K562 (cell line): ENCODE data around the gene CD22. TPM values are rescaled to one million over a fixed set of nuclear protein-coding genes. Genes with fewer than 3 reads are reported as not detected.

ENCODE experiments used
- BRD4 ChIP-seq: fragments of 200-600 bp; sonication (generic); IDR thresholded peaks from 2 replicates; pipeline ENCODE4 v1.6.1; 2017; ENCODE audit warnings: inconsistent platforms
- CEBPB ChIP-seq: fragments of 450-650 bp; IDR thresholded peaks from 2 replicates; pipeline ENCODE4 v1.6.1; 2016; ENCODE audit warnings: missing genetic modification characterization, missing compliant biosample characterization
- DNMT1 ChIP-seq: fragments of 450-650 bp; IDR thresholded peaks from 2 replicates; pipeline ENCODE4 v1.6.1; 2016; ENCODE audit warnings: antibody characterized with exemption, mild to moderate bottlenecking
- E2F3 ChIP-seq: fragments of 250-450 bp; sonication (Bioruptor Pico); IDR thresholded peaks from 2 replicates; pipeline ENCODE4 v1.4.0; 2020; ENCODE audit warnings: mild to moderate bottlenecking
- GTF2F1 ChIP-seq: IDR thresholded peaks from 2 replicates; pipeline ENCODE4 v1.6.1; 2011; ENCODE audit warnings: low read depth, low read length, improper control_type of control experiment
- ILF3 ChIP-seq: fragments of 450-650 bp; IDR thresholded peaks from 2 replicates; pipeline ENCODE4 v1.6.1; 2018; ENCODE audit warnings: antibody characterized with exemption, mild to moderate bottlenecking, moderate library complexity, borderline replicate concordance
- KLF1 ChIP-seq: fragments of 450-650 bp; IDR thresholded peaks from 2 replicates; pipeline ENCODE4 v1.6.1; 2016; ENCODE audit warnings: missing genetic modification characterization, missing compliant biosample characterization
- MYBL2 ChIP-seq, 2 experiments: fragments of 450-650 bp in 1 of 2; sonication (generic) in 1 of 2; formaldehyde crosslinking in 1 of 2; IDR thresholded peaks; 2 replicates each; pipeline versions ENCODE4 v1.6.1 to v1.8.1; 2017 to 2022; ENCODE audit warnings: borderline replicate concordance in 1 of 2, inconsistent platforms in 1 of 2, low read depth in 1 of 2, mild to moderate bottlenecking in 1 of 2, missing genetic modification reagents in 1 of 2, moderate library complexity in 1 of 2
- MYC ChIP-seq, 2 experiments: fragments of 250-450 bp in 1 of 2; sonication (Bioruptor Pico) in 1 of 2; IDR thresholded peaks; 2 replicates each; pipeline versions ENCODE4 v1.5.1 to v1.6.1; 2012 to 2021; ENCODE audit warnings: low read depth in 2 of 2, borderline replicate concordance in 1 of 2, improper control_type of control experiment in 1 of 2, low read length in 1 of 2, mild to moderate bottlenecking in 1 of 2, moderate library complexity in 1 of 2
- NCOA2 ChIP-seq, 2 experiments: fragments of 450-650 bp; IDR thresholded peaks; 2 replicates each; pipeline ENCODE4 v1.6.1; 2018; ENCODE audit warnings: mild to moderate bottlenecking in 2 of 2, moderate library complexity in 1 of 2; ENCODE audit not compliant: partially characterized antibody in 2 of 2
- NR2C2 ChIP-seq, 2 experiments: fragments of 200-800 bp in 1 of 2; sonication (Bioruptor generic) in 1 of 2; sonication (generic) in 1 of 2; formaldehyde crosslinking in 1 of 2; IDR thresholded peaks; 2 replicates each; pipeline versions ENCODE4 v1.6.1 to v1.8.0; 2016 to 2022; ENCODE audit warnings: mild to moderate bottlenecking in 1 of 2, missing compliant biosample characterization in 1 of 2, missing genetic modification characterization in 1 of 2, missing genetic modification reagents in 1 of 2
- NR4A1 ChIP-seq, 2 experiments: fragments of 250-450 bp in 1 of 2; fragments of 450-650 bp in 1 of 2; sonication (Bioruptor Pico) in 1 of 2; IDR thresholded peaks; 2 replicates each; pipeline versions ENCODE4 v1.4.0 to v1.6.1; 2016 to 2020; ENCODE audit warnings: mild to moderate bottlenecking in 2 of 2, missing compliant biosample characterization in 1 of 2, missing genetic modification characterization in 1 of 2, moderate library complexity in 1 of 2
- PTRF ChIP-seq: fragments of 450-650 bp; IDR thresholded peaks from 2 replicates; pipeline ENCODE4 v1.6.1; 2016; ENCODE audit warnings: mild to moderate bottlenecking, missing genetic modification characterization, missing compliant biosample characterization
- PYGO2 ChIP-seq: fragments of 450-650 bp; IDR thresholded peaks from 2 replicates; pipeline ENCODE4 v1.6.1; 2016; ENCODE audit warnings: mild to moderate bottlenecking, missing genetic modification characterization, moderate library complexity, missing compliant biosample characterization
- SIX5 ChIP-seq, 2 experiments: IDR thresholded peaks; 2 replicates each; pipeline ENCODE4 v1.6.1; 2011; ENCODE audit warnings: low read length in 2 of 2, borderline replicate concordance in 1 of 2, low read depth in 1 of 2, mild to moderate bottlenecking in 1 of 2, moderate library complexity in 1 of 2; ENCODE audit not compliant: insufficient read depth in 1 of 2
- SNRNP70 ChIP-seq: fragments of 200-400 bp; formaldehyde crosslinking; optimal IDR thresholded peaks from 2 replicates; pipeline ENCODE3; 2017; ENCODE audit warnings: low read depth, low read length
- TRIM28 ChIP-seq: fragments of 450-650 bp; IDR thresholded peaks from 2 replicates; pipeline ENCODE4 v1.6.1; 2017
- ZBTB1 ChIP-seq: sonication (generic); formaldehyde crosslinking; IDR thresholded peaks from 2 replicates; pipeline ENCODE4 v1.8.1; 2023; ENCODE audit warnings: missing genetic modification reagents, low read depth, mild to moderate bottlenecking, borderline replicate concordance
- ZNF263 ChIP-seq: sonication (generic); formaldehyde crosslinking; IDR thresholded peaks from 2 replicates; pipeline ENCODE4 v1.8.0; 2022; ENCODE audit warnings: mild to moderate bottlenecking, missing genetic modification reagents, borderline replicate concordance
- polyA plus RNA-seq, 8 experiments: library from polyadenylated mRNA; depleted of rRNA in 4 of 8; stranded (reverse) in 5 of 8; unstranded in 3 of 8; fragments of >200 nt; fragmentation: Nextera tagmentation in 2 of 8; fragmentation: Illumina TruSeq in 1 of 8; extraction: Ambion mirVana in 2 of 8; extraction: Trizol in 1 of 8; gene quantifications; 2 replicates each; pipeline versions ENCODE4 v1.2.1 to v1.2.3, GENCODE V29; 2011 to 2014; ENCODE audit warnings: inconsistent platforms in 1 of 8, missing spikeins in 1 of 8
- total RNA-seq, 7 experiments: library from RNA; depleted of rRNA in 6 of 7; stranded (reverse); fragments of >200 nt in 6 of 7; fragmentation: Illumina TruSeq in 2 of 7; extraction: Trizol in 2 of 7; gene quantifications; 2 replicates each; pipeline versions ENCODE4 v1.2.1 to v1.2.3, GENCODE V29; 2011 to 2021; ENCODE audit warnings: low replicate concordance in 1 of 7
- TF ChIP-seq, protein P1 (sequence below): fragments of 250-450 bp; sonication (Bioruptor Pico); IDR thresholded peaks from 2 replicates; pipeline ENCODE4 v1.4.0; 2020; ENCODE audit warnings: mild to moderate bottlenecking, moderate library complexity
- TF ChIP-seq, protein P2 (sequence below): fragments of 250-450 bp; sonication (Bioruptor Pico); IDR thresholded peaks from 2 replicates; pipeline ENCODE4 v1.8.0; 2021; ENCODE audit warnings: moderate library complexity, mild to moderate bottlenecking, inconsistent platforms
- TF ChIP-seq, protein P3 (sequence below): fragments of 250-450 bp; sonication (Bioruptor Pico); IDR thresholded peaks from 2 replicates; pipeline ENCODE4 v1.6.1; 2021; ENCODE audit warnings: mild to moderate bottlenecking

The CD22 gene
- total and polyA plus RNA-seq, 9 of the 15 experiments (the other 6 are each of a cell fraction or from before 2014, with no cell fraction given) = 0.29 to 5.0 (median 3.5) TPM

DNA sequence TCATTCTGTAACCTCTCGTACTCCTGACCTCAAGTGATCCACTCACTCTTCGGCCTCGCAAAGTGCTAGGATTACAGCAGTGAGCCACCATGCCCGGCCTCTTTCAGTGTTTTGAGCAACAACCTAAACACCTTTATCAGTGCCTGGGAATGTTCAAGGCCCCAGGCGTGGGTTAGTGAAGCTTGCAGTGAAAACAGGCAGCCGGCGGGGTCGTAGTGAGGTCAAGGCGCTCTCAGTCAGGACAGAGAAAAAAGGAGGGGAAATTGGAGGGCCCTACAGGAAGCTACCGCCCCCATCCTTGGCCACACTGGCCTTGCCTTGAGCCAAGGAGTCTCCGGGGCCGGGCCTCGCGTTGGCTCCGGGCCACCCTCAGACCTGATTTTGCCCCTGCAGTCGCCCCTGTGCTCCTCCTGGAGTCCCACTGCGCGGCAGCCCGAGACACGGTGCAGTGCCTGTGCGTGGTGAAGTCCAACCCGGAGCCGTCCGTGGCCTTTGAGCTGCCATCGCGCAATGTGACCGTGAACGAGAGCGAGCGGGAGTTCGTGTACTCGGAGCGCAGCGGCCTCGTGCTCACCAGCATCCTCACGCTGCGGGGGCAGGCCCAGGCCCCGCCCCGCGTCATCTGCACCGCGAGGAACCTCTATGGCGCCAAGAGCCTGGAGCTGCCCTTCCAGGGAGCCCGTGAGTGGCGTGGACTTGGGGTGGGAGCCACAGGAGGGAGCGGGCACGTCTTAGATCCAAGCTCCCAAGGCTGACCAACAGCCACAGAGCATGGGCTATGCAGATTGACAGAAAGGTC, 19.3 kb upstream of the CD22 start (continued):
- TF ChIP-seq, protein P1, sequence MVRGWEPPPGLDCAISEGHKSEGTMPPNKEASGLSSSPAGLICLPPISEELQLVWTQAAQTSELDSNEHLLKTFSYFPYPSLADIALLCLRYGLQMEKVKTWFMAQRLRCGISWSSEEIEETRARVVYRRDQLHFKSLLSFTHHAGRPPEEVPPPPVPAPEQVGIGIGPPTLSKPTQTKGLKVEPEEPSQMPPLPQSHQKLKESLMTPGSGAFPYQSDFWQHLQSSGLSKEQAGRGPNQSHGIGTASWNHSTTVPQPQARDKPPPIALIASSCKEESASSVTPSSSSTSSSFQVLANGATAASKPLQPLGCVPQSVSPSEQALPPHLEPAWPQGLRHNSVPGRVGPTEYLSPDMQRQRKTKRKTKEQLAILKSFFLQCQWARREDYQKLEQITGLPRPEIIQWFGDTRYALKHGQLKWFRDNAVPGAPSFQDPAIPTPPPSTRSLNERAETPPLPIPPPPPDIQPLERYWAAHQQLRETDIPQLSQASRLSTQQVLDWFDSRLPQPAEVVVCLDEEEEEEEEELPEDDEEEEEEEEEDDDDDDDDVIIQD (CRISPR knock-in tag) = peak; percentile 47; the same call in 1 of the 2 replicates
- TF ChIP-seq BRD4 (peak; percentile 52; the same call in 1 of the 2 replicates), SNRNP70 (no peak), NR4A1 (CRISPR knock-in tag; IDR thresholded peaks at IDR 0.05) (no peak; the same call in 1 of the 2 replicates), NR4A1 (tag; IDR thresholded peaks at IDR 0.05) (peak; percentile 94), CEBPB (tag) (no peak), NCOA2 (IDR thresholded peaks at IDR 0.05; ENCODE audit: partially characterized antibody in 2 of 2) (no peak), MYBL2 (IDR thresholded peaks at IDR 0.05; ENCODE audit: low read depth) (no peak), MYBL2 (CRISPR knock-in tag; IDR thresholded peaks at IDR 0.05; ENCODE audit: borderline replicate concordance) (0 out of 2 replicates have a peak, but pooled peaks have one; percentile 57), NR2C2 (CRISPR knock-in tag; IDR thresholded peaks at IDR 0.05) (peak; percentile 37; the same call in 1 of the 2 replicates), NR2C2 (tag; IDR thresholded peaks at IDR 0.05) (peak; percentile 88), TRIM28 (no peak), ZNF263 (CRISPR knock-in tag) (no peak), GTF2F1 (no peak), SIX5 (IDR thresholded peaks at IDR 0.05; ENCODE audit: borderline replicate concordance in 1 of 2, insufficient read depth in 1 of 2, low read depth in 1 of 2, low read length in 2 of 2) (no peak), PYGO2 (tag) (no peak), KLF1 (peak; percentile 86), ILF3 (no peak), PTRF (tag) (peak; percentile 5; the same call in 1 of the 2 replicates), ZBTB1 (CRISPR knock-in tag) (no peak), E2F3 (CRISPR knock-in tag) (peak; percentile 84), DNMT1 (no peak), MYC (IDR thresholded peaks at IDR 0.05; ENCODE audit: low read depth, low read length) (peak; percentile 90), MYC (CRISPR knock-in tag; IDR thresholded peaks at IDR 0.05; ENCODE audit: borderline replicate concordance, low read depth) (peak; percentile 73; the same call in 1 of the 2 replicates)
- TF ChIP-seq, protein P2, sequence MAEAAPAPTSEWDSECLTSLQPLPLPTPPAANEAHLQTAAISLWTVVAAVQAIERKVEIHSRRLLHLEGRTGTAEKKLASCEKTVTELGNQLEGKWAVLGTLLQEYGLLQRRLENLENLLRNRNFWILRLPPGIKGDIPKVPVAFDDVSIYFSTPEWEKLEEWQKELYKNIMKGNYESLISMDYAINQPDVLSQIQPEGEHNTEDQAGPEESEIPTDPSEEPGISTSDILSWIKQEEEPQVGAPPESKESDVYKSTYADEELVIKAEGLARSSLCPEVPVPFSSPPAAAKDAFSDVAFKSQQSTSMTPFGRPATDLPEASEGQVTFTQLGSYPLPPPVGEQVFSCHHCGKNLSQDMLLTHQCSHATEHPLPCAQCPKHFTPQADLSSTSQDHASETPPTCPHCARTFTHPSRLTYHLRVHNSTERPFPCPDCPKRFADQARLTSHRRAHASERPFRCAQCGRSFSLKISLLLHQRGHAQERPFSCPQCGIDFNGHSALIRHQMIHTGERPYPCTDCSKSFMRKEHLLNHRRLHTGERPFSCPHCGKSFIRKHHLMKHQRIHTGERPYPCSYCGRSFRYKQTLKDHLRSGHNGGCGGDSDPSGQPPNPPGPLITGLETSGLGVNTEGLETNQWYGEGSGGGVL (CRISPR knock-in tag) = peak; percentile 20; the same call in 1 of the 2 replicates
- TF ChIP-seq, protein P3, sequence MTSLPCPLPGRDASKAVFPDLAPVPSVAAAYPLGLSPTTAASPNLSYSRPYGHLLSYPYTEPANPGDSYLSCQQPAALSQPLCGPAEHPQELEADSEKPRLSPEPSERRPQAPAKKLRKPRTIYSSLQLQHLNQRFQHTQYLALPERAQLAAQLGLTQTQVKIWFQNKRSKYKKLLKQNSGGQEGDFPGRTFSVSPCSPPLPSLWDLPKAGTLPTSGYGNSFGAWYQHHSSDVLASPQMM (CRISPR knock-in tag) = no peak
